ENCODE results near the gene WNT10A. TPM values are rescaled to one million over a fixed set of nuclear protein-coding genes. Genes with fewer than 3 reads are reported as not detected.
"Not testable (repeated sequence)": the region's sequence is repeated elsewhere in the genome, so short reads cannot be mapped to it uniquely, and the experiment has no call there.

The WNT10A gene
- not detected for total RNA-seq
- long read RNA-seq, donor 1, result 0 reads
- long read RNA-seq, donor 2, result 0 reads

- intact Hi-C loops (cut with DNase I), result no loop called here
- DNase-seq (ENCODE audit: low spot score), result peak; percentile 81
Observed at GRCh38 chr2:218880102-218880858, at the start of gene WNT10A. WNT10A (plus strand) TSS chr2:218880852; CDS start chr2:218880996, 144 bp downstream.

GRCh38 chr2:218831378-218831990, 49.2 kb upstream of the WNT10A start, which contains the start of gene PRKAG3:
PRKAG3 (minus strand) TSS chr2:218831803.
- DNase-seq (ENCODE audit: low spot score), result peak; percentile 82
- intact Hi-C loops (cut with DNase I), result no loop called here

GRCh38 chr2:218832081-218832480, 48.6 kb upstream of the WNT10A start:
- intact Hi-C loops (cut with DNase I), result no loop called here
- DNase-seq (ENCODE audit: low spot score), result no peak

GRCh38 chr2:218832520-218832919, 48.1 kb upstream of the WNT10A start:
- intact Hi-C loops (cut with DNase I), result no loop called here
- DNase-seq (ENCODE audit: low spot score), result peak; percentile 82

GRCh38 chr2:218833023-218833609, 47.5 kb upstream of the WNT10A start:
- no peak for DNase-seq (ENCODE audit: low spot score)

GRCh38 chr2:218834685-218835084, 46.0 kb upstream of the WNT10A start:
- peak; percentile 28 for DNase-seq (ENCODE audit: low spot score)
- intact Hi-C loops (cut with DNase I), result no loop called here

More at GRCh38 chr2:218833023-218833609, 47.5 kb upstream of the WNT10A start:
- intact Hi-C loops (cut with DNase I), result no loop called here

GRCh38 chr2:218837495-218837894, 43.2 kb upstream of the WNT10A start:
- intact Hi-C loops (cut with DNase I), result no loop called here
- DNase-seq (ENCODE audit: low spot score), result no peak

- no peak for DNase-seq (ENCODE audit: low spot score)
- intact Hi-C loops (cut with DNase I), result no loop called here
Observed at GRCh38 chr2:218839430-218839829, 41.2 kb upstream of the WNT10A start.

- intact Hi-C loops (cut with DNase I), result loop anchor here in 1 of 2 donors (10.0 kb wide), 1 partner anchor 105 kb away; no protein-coding TSS in a partner anchor
- DNase-seq (ENCODE audit: low spot score), result no peak
Observed at GRCh38 chr2:218839888-218840287, 40.8 kb upstream of the WNT10A start.

- intact Hi-C loops (cut with DNase I), result loop anchor here in 1 of 2 donors (10.0 kb wide), 1 partner anchor 110 kb away; no protein-coding TSS in a partner anchor
Observed at GRCh38 chr2:218844334-218844733, 36.3 kb upstream of the WNT10A start.

GRCh38 chr2:218846963-218847362, 33.7 kb upstream of the WNT10A start:
- DNase-seq (ENCODE audit: low spot score), result peak; percentile 51

More at GRCh38 chr2:218844334-218844733, 36.3 kb upstream of the WNT10A start:
- not testable (repeated sequence) for DNase-seq (ENCODE audit: low spot score)

GRCh38 chr2:218849721-218850120, 30.9 kb upstream of the WNT10A start:
- peak; percentile 3 for DNase-seq (ENCODE audit: low spot score)
- intact Hi-C loops (cut with DNase I), result loop anchor here (10.0 kb wide), 3 partner anchors 115 to 785 kb away; partner anchors contain the start of gene TTLL4 (in 1 of the 2)

More at GRCh38 chr2:218846963-218847362, 33.7 kb upstream of the WNT10A start:
- intact Hi-C loops (cut with DNase I), result loop anchor here in 1 of 2 donors (10.0 kb wide), 1 partner anchor 112 kb away; no protein-coding TSS in a partner anchor

- intact Hi-C loops (cut with DNase I), result loop anchor here in 1 of 2 donors (10.0 kb wide), 2 partner anchors 136 to 784 kb away; partner anchors contain the start of gene TTLL4
- DNase-seq (ENCODE audit: low spot score), result peak; percentile 24
Observed at GRCh38 chr2:218850796-218851195, 29.9 kb upstream of the WNT10A start.

- DNase-seq (ENCODE audit: low spot score), result peak; percentile 53
- intact Hi-C loops (cut with DNase I), result loop anchor here in 1 of 2 donors (10.0 kb wide), 2 partner anchors 136 to 784 kb away; partner anchors contain the start of gene TTLL4
Observed at GRCh38 chr2:218851286-218851685, 29.4 kb upstream of the WNT10A start.

- peak; percentile 85 for DNase-seq (ENCODE audit: low spot score)
Observed at GRCh38 chr2:218852911-218853667, 27.6 kb upstream of the WNT10A start.

GRCh38 chr2:218853766-218854165, 26.9 kb upstream of the WNT10A start:
- intact Hi-C loops (cut with DNase I), result loop anchor here in 1 of 2 donors (10.0 kb wide), 2 partner anchors 139 to 781 kb away; partner anchors contain the start of gene TTLL4
- peak; percentile 25 for DNase-seq (ENCODE audit: low spot score)

More at GRCh38 chr2:218852911-218853667, 27.6 kb upstream of the WNT10A start:
- intact Hi-C loops (cut with DNase I), result loop anchor here in 1 of 2 donors (10.0 kb wide), 2 partner anchors 138 to 782 kb away; partner anchors contain the start of gene TTLL4

- peak; percentile 38 for DNase-seq (ENCODE audit: low spot score)
- intact Hi-C loops (cut with DNase I), result loop anchor here in 1 of 2 donors (10.0 kb wide), 2 partner anchors 140 to 780 kb away; partner anchors contain the start of gene TTLL4
Observed at GRCh38 chr2:218854860-218855259, 25.8 kb upstream of the WNT10A start.
